HUES6 (cell line): Measurements from ENCODE around the gene EIF2B5.
"Not testable (repeated sequence)": the region's sequence is repeated elsewhere in the genome, so short reads cannot be mapped to it uniquely, and the experiment has no call there.

Source experiments
- H3K27ac ChIP-seq: 2 replicates; pipeline ENCODE4 v1.7.0; 2013; ENCODE audit warnings: low read depth, mild to moderate bottlenecking, low read length, inconsistent platforms
- H3K27me3 ChIP-seq: 2 replicates; pipeline ENCODE4 v1.6.1; 2013; ENCODE audit warnings: low read length; ENCODE audit not compliant: control insufficient read depth, insufficient read depth
- H3K36me3 ChIP-seq: 2 replicates; pipeline ENCODE4 v1.6.1; 2013; ENCODE audit warnings: low read length; ENCODE audit not compliant: control insufficient read depth, insufficient read depth
- H3K4me1 ChIP-seq: 2 replicates; pipeline ENCODE4 v1.6.1; 2013; ENCODE audit warnings: low read length; ENCODE audit not compliant: control insufficient read depth, insufficient read depth
- H3K4me3 ChIP-seq: 2 replicates; pipeline ENCODE4 v1.5.1; 2013; ENCODE audit warnings: low read depth, low read length
- H3K9ac ChIP-seq: one replicate; pipeline ENCODE4 v1.6.1; 2013; ENCODE audit warnings: mild to moderate bottlenecking, low read length
- H3K9me3 ChIP-seq: 2 replicates; pipeline ENCODE4 v1.6.1; 2013; ENCODE audit warnings: low read depth, low read length; ENCODE audit not compliant: control insufficient read depth, insufficient read depth

EIF2B5 gene

DNA sequence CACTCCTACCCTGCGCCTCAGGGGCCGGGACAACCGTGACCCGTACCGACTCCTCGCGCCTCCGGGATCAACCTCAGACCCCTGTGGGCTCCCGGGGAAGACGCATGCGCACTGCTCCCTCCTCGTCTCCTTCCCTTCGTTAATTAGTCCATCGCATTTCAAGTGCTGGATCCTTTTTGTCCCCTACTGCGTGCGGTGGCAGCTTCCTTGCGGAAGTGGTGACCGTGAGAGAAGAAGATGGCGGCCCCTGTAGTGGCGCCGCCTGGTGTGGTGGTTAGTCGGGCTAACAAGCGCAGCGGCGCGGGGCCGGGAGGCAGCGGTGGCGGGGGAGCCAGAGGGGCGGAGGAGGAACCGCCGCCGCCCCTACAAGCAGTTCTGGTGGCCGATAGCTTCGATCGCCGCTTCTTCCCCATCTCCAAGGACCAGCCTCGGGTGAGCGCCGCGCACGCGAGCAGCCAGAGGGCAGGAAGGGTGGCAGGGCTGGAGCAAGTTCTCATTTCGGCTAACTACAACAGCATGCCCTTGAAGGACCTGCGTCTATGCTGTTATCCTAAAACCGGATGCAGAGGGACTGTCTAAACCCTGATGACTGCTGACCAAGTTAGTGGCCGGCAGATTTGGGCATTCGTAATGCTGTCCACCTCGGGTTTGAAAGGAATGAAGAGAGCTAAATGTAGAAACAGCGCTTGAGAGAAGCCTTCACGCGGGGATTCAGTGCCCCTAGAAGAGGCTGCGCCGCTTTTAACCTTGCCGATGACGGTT, at the start of gene EIF2B5:
Gene EIF2B5 (plus strand): TSS at position 210 of the 762 bp plus-strand sequence. CDS start 28 bp downstream, at position 238.
- no peak within 1 kb of the TSS; the same call in 1 of the 2 replicates for H3K27ac ChIP-seq
- peak within 1 kb of the TSS; percentile 85 for H3K4me3 ChIP-seq
- H3K4me1 ChIP-seq: peaks cover 5% of the 10 kb centered on the region; the same call in 1 of the 2 replicates
- H3K36me3 ChIP-seq: peaks cover 17% of the 10 kb centered on the region
- peak within 1 kb of the TSS; percentile 93 for H3K9ac ChIP-seq
- H3K9me3 ChIP-seq: no peaks in the 10 kb centered on the region
- no peaks in the 10 kb centered on the region for H3K27me3 ChIP-seq

DNA sequence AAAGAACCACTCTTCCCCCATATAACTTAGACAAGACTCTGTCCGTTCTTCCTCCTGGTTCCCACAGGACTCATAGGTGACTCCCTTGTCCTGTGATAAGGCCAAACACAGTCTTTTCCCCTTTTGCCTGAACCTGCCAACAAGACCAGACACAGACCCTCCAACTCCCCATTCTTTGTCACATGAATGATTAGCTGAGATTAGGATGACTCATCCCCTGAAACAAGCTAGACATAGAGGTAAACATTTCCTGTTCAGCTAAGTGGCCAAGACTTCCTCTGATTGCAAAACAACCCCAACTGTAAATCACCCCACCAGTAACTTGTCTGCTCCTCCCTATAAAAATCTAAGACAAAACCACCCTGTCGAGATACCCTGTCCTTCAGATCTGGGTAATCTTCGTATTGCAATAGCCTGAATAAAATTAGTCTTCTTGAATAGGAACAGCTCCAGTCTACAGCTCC, 49.7 kb upstream of the EIF2B5 start:
- Histone ChIP-seq H3K4me1 (no peaks in the 10 kb centered on the region), H3K4me3 (no peak overlapping the region), H3K9me3 (peaks cover 6% of the 10 kb centered on the region; the same call in 1 of the 2 replicates), H3K36me3 (no peaks in the 10 kb centered on the region), H3K9ac (no peak overlapping the region), H3K27me3 (no peaks in the 10 kb centered on the region), H3K27ac (no peak overlapping the region)

DNA sequence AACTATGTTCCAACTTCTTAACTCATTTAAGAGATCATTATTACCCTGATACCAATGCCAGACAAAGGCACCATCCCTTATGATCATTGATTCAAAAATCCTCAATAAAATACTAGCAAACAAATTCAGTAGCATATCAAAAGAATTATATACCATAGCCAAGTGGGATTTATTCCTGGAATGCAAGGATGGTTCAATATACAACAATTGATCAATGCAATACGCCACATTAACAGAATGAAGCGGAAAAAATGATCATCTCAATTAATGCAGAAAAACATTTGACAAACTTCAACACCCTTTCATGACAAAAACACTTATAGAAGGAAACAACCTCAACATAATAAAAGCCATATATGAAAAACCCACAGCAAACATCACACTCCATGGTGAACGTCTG, 43.0 kb upstream of the EIF2B5 start:
- H3K4me3 ChIP-seq: no peak overlapping the region
- 0 out of 2 replicates have a peak, but pooled peaks cover 3% of the 10 kb centered on the region for H3K9me3 ChIP-seq
- no peaks in the 10 kb centered on the region for H3K36me3 ChIP-seq
- H3K9ac ChIP-seq: no peak overlapping the region
- H3K4me1 ChIP-seq: no peaks in the 10 kb centered on the region
- H3K27me3 ChIP-seq: no peaks in the 10 kb centered on the region
- H3K27ac ChIP-seq: no peak overlapping the region

DNA sequence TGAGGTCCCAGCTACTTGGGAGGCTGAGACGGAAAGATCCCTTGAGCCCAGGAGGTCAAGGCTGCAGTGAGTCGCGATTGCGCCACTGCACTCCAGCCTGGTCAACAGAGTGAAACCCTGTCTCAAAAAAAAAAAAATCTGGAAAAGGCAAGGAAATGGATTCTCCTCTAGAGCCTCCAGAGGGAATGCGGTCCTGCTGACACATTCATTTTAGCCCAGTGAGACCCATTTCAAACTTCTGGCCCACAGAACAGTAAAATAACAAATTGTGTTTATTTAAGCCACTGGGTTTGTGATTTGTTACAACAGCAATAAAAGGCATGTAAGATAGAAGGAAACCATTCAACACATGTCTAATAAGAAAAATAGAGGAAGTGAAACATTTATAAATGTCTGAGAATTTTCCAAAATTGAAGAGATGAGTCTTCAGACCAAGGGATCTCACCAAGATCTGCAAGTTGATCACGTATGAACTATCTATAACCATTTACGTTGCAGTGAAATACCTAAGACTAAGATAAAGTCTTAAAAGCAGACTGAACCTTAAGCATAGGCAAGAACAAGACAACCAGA, 38.3 kb upstream of the EIF2B5 start, which contains the start of gene HTR3E:
Gene HTR3E (plus strand): TSS at position 254 of the 573 bp plus-strand sequence. CDS start 466 bp downstream, outside the sequence.
- no peak within 1 kb of the TSS for H3K4me3 ChIP-seq
- H3K9me3 ChIP-seq: 0 out of 2 replicates have a peak, but pooled peaks cover 3% of the 10 kb centered on the region
- H3K27me3 ChIP-seq: no peaks in the 10 kb centered on the region; the same call in 1 of the 2 replicates
- H3K27ac ChIP-seq: no peak within 1 kb of the TSS
- no peak within 1 kb of the TSS for H3K9ac ChIP-seq
- no peaks in the 10 kb centered on the region for H3K4me1 ChIP-seq
- no peaks in the 10 kb centered on the region for H3K36me3 ChIP-seq

DNA sequence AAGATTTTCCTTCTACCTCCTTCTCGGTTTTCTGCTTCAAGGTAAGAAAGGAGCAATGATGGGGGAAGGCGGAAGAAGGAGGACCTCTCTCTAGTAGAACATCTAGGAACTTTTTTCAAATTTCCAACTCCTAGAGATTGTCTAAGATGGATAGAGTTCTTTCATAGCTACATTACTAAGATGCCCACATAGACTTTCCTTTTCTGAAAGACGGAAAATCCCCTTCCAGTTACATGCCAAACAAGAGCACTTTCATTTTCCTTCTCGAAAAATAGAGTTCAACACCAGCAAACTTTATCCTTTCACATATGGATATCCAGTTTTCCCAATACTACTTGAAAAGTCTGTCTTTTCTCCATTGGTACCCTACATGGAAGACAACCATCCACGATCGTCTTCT, 37.6 kb upstream of the EIF2B5 start:
- Histone ChIP-seq H3K27me3 (no peaks in the 10 kb centered on the region; the same call in 1 of the 2 replicates), H3K4me3 (no peak overlapping the region), H3K36me3 (no peaks in the 10 kb centered on the region), H3K27ac (no peak overlapping the region), H3K9me3 (0 out of 2 replicates have a peak, but pooled peaks cover 3% of the 10 kb centered on the region), H3K4me1 (no peaks in the 10 kb centered on the region), H3K9ac (no peak overlapping the region)

DNA sequence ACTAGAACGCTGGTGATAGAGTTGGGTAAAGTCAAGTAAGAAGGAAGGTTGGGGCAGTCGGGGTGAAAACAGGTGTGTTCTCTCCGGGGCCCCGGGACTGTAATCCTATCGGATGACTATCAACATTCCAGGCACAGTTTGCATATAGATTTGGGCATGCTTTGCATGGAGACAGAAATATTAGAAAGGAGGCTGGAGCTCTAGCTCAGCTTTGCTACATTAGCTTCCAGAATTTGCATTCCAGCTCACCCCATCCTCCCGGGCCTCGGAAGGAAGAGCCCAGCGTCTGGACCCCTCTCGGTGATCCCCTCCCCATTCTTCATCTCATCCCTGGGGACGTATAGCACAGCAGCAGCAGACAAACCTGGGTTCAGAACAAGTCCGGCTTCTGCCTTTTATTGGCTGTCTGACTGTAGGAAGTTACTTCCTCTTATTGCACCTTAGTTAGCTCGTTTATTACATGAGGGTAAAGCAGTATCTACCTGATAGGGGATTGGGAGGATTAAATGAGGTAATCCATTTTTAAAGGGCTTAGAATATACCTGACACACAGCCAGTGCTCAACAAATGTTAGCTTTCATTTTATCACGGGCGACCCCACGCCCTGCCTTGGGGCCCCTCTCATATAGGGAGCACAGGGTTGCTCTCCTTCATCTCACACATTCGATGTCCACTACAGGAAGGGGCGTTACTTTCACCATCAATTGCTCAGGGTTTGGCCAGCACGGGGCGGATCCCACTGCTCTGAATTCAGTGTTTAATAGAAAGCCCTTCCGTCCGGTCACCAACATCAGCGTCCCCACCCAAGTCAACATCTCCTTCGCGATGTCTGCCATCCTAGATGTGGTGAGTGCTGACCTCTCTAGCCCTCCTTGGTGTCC, 35.1 kb upstream of the EIF2B5 start:
- Histone ChIP-seq H3K27ac (no peak overlapping the region), H3K9me3 (no peaks in the 10 kb centered on the region), H3K4me1 (no peaks in the 10 kb centered on the region), H3K4me3 (no peak overlapping the region), H3K9ac (no peak overlapping the region), H3K36me3 (no peaks in the 10 kb centered on the region), H3K27me3 (no peaks in the 10 kb centered on the region; the same call in 1 of the 2 replicates)

DNA sequence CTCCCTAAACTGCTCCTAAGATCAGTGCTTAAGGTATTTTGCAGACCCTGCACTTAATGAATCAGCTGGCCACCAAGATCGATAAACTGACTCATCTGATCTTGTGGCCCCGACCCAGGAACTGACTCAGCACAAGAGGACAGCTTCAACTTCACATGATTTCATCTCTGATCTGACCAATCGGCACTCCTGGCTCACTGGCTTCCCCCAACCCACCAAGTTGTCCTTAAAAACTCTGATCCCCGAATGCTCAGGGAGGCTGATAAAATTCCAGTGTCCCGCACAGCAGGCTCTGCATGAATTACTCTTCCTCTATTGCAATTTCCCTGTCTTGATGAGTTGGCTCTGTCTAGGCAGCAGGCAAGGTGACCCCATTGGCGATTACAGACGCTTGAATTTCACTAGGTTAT, 24.8 kb upstream of the EIF2B5 start:
- Histone ChIP-seq H3K36me3 (no peaks in the 10 kb centered on the region), H3K9ac (no peak overlapping the region), H3K27me3 (no peaks in the 10 kb centered on the region), H3K9me3 (no peaks in the 10 kb centered on the region), H3K27ac (peak overlapping the region; percentile 33; the same call in 1 of the 2 replicates), H3K4me3 (no peak overlapping the region), H3K4me1 (peaks cover 3% of the 10 kb centered on the region; the same call in 1 of the 2 replicates)

DNA sequence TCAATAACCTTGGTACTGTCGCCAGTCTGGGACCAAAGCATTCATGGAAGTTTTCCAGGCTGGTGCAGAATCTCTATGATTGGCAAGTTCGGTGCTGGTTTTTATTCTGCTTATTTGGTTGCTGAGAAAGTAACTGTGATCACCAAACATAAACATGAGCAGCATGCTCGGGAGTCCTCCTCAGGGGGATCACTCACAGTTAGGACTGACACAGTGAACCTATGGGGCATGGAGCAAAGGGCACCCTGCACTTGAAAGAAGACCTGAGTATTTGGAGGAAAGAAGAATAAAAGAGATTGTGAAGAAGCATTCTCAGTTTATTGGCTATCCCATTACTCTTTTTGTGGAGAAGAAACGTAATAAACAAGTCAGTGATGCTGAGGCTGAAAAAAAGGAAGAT, 19.1 kb upstream of the EIF2B5 start:
- Histone ChIP-seq H3K36me3 (no peaks in the 10 kb centered on the region), H3K4me3 (no peak overlapping the region), H3K9ac (no peak overlapping the region), H3K27ac (no peak overlapping the region), H3K27me3 (peaks cover 9% of the 10 kb centered on the region; the same call in 1 of the 2 replicates), H3K4me1 (no peaks in the 10 kb centered on the region), H3K9me3 (no peaks in the 10 kb centered on the region)

DNA sequence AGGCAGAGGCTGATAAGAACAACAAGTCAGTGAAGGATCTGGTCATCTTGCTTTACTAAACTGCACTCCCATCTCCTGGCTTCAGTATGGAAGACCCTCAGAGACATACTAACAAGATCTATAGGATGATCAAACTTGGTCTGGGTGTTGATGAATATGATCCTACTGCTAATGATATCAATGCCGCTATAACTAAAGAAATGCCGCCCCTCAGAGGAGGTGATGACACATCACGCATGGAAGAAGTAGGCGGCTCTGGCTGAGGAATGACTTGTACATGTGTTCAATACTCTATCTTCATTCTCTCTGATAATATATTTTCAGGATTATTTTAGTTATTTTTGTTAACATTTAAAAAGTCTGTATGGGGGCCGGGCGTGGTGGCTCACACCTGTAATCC, 17.5 kb upstream of the EIF2B5 start:
- Histone ChIP-seq H3K27me3 (peaks cover 9% of the 10 kb centered on the region; the same call in 1 of the 2 replicates), H3K9me3 (no peaks in the 10 kb centered on the region), H3K9ac (no peak overlapping the region), H3K36me3 (no peaks in the 10 kb centered on the region), H3K27ac (no peak overlapping the region), H3K4me1 (no peaks in the 10 kb centered on the region), H3K4me3 (no peak overlapping the region)

DNA sequence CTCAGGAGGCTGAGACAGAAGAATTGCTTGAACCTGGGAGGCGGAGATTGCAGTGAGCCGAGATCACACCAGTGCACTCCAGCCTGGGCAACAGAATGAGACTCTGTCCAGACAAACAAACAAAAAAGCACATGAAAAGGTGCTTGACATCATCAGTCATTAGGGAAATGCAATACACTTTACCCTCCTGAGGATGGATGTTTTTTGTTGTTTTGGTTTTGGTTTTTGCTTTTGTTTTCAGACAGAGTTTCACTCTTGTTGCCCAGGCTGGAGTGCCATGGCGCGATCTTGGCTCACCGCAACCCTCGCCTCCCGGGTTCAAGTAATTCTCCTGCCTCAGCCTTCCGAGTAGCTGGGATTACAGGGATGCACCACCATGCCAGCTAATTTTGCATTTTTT, 14.1 kb upstream of the EIF2B5 start:
- H3K9ac ChIP-seq, H3K9me3 ChIP-seq, H3K4me3 ChIP-seq, H3K27me3 ChIP-seq, H3K4me1 ChIP-seq, H3K36me3 ChIP-seq, H3K27ac ChIP-seq: not testable (repeated sequence)
